IMR-90 (cell line): ENCODE results near the gene CD82. TPM values are rescaled to one million over a fixed set of nuclear protein-coding genes. Genes with fewer than 3 reads are reported as not detected.

Source experiments
- ATAC-seq: fragments of 200-7000 bp; cut with Tn5 transposase; 2 replicates; pipeline ENCODE4 v1.9.1; 2020; ENCODE audit warnings: low read depth, mild to moderate bottlenecking, moderate library complexity
- BruUV-seq: library from RNA; stranded (reverse); fragments of 400-500 nt; replicated peaks from 2 replicates; lab custom pipeline; 2021; lab: Mats Ljungman, UMichigan
- CTCF ChIA-PET: fragments of 300-600 bp; formaldehyde crosslinking; extraction: SDS; loops from one replicate; lab custom pipeline; 2021; ENCODE audit warnings: antibody characterized with exemption; lab: Yijun Ruan, JAX
- POLR2A ChIA-PET: fragments of 300-600 bp; sonication (Branson Sonifier 250); formaldehyde crosslinking; loops from one replicate; lab custom pipeline; 2022; ENCODE audit warnings: antibody characterized with exemption; ENCODE audit not compliant: unreplicated experiment; lab: Charles Lee
- DNase-seq: peaks from one replicate; pipeline ENCODE4 v3.0.0; 2013
- H2AFZ ChIP-seq: replicated peaks from 2 replicates; pipeline ENCODE3; 2013; ENCODE audit warnings: low read length, mild to moderate bottlenecking; ENCODE audit not compliant: poor library complexity
- H2AK5ac ChIP-seq: 2 replicates; pipeline ENCODE4 v1.6.1; 2013; ENCODE audit warnings: low read depth, low read length, inconsistent platforms
- H2AK9ac ChIP-seq: replicated peaks from 2 replicates; pipeline ENCODE3; 2013; ENCODE audit warnings: mild to moderate bottlenecking, low read depth, low read length, moderate library complexity; ENCODE audit not compliant: poor library complexity
- H2BK120ac ChIP-seq: 2 replicates; pipeline ENCODE4 v1.6.1; 2013; ENCODE audit warnings: low read depth, low read length, inconsistent platforms
- H2BK15ac ChIP-seq: 3 replicates; pipeline ENCODE4 v1.6.1; 2013; ENCODE audit warnings: low read depth, low read length, inconsistent platforms
- H2BK20ac ChIP-seq: 2 replicates; pipeline ENCODE4 v1.6.1; 2013; ENCODE audit warnings: low read depth, mild to moderate bottlenecking, inconsistent platforms, low read length, moderate library complexity
- H2BK5ac ChIP-seq: 2 replicates; pipeline ENCODE4 v1.6.1; 2013; ENCODE audit warnings: mild to moderate bottlenecking, low read depth, low read length, inconsistent platforms; ENCODE audit not compliant: poor library complexity, severe bottlenecking
- H3K14ac ChIP-seq: replicated peaks from 2 replicates; pipeline ENCODE4 v1.6.1; 2013; ENCODE audit warnings: low read depth, low read length, inconsistent platforms
- H3K18ac ChIP-seq: 2 replicates; pipeline ENCODE4 v1.6.1; 2013; ENCODE audit warnings: low read depth, low read length, control low read depth
- H3K23ac ChIP-seq: 2 replicates; pipeline ENCODE4 v1.6.1; 2013; ENCODE audit warnings: low read depth, low read length, inconsistent platforms
- H3K27ac ChIP-seq: 2 replicates; pipeline ENCODE4 v1.5.1; 2013; ENCODE audit warnings: mild to moderate bottlenecking, control low read depth, low read length; ENCODE audit not compliant: insufficient read depth
- H3K27me3 ChIP-seq: 2 replicates; pipeline ENCODE4 v1.6.1; 2013; ENCODE audit warnings: low read length; ENCODE audit not compliant: control insufficient read depth, insufficient read depth
- H3K36me3 ChIP-seq: 2 replicates; pipeline ENCODE4 v1.6.1; 2013; ENCODE audit warnings: low read length, mixed read lengths; ENCODE audit not compliant: control insufficient read depth, insufficient read depth
- H3K4ac ChIP-seq: 2 replicates; pipeline ENCODE4 v1.6.1; 2013; ENCODE audit warnings: low read depth, low read length, inconsistent platforms
- H3K4me1 ChIP-seq: 2 replicates; pipeline ENCODE4 v1.6.1; 2013; ENCODE audit warnings: low read length, mixed read lengths; ENCODE audit not compliant: control insufficient read depth, insufficient read depth
- H3K4me2 ChIP-seq: 2 replicates; pipeline ENCODE4 v1.6.1; 2013; ENCODE audit warnings: low read depth, mild to moderate bottlenecking, control low read depth, low read length, moderate library complexity
- H3K4me3 ChIP-seq: 2 replicates; pipeline ENCODE4 v1.5.1; 2013; ENCODE audit warnings: low read depth, mild to moderate bottlenecking, control low read depth, low read length, moderate library complexity; ENCODE audit not compliant: insufficient read depth
- H3K56ac ChIP-seq: 2 replicates; pipeline ENCODE4 v1.6.1; 2013; ENCODE audit warnings: low read length, inconsistent platforms; ENCODE audit not compliant: insufficient read depth; ENCODE audit errors: extremely low read depth
- H3K79me1 ChIP-seq, 2 experiments: 2 replicates each; pipeline ENCODE4 v1.6.1; 2013; ENCODE audit warnings: low read length in 2 of 2, inconsistent platforms in 1 of 2, low read depth in 1 of 2
- H3K9ac ChIP-seq: 2 replicates; pipeline ENCODE4 v1.6.1; 2013; ENCODE audit warnings: low read depth, low read length, control low read depth
- H3K9me1 ChIP-seq: 2 replicates; pipeline ENCODE4 v1.6.1; 2013; ENCODE audit warnings: low read length, inconsistent platforms; ENCODE audit not compliant: insufficient read depth
- H3K9me3 ChIP-seq: 2 replicates; pipeline ENCODE4 v1.6.1; 2013; ENCODE audit warnings: low read length; ENCODE audit not compliant: control insufficient read depth, insufficient read depth
- H4K20me1 ChIP-seq: 2 replicates; pipeline ENCODE4 v1.6.1; 2013; ENCODE audit warnings: low read length, inconsistent platforms; ENCODE audit not compliant: insufficient read depth
- H4K5ac ChIP-seq: 2 replicates; pipeline ENCODE4 v1.6.1; 2013; ENCODE audit warnings: mild to moderate bottlenecking, low read depth, low read length, control low read depth
- H4K8ac ChIP-seq, 2 experiments: 2 replicates each; pipeline ENCODE4 v1.6.1; 2013; ENCODE audit warnings: low read depth in 2 of 2, low read length in 2 of 2, control low read depth in 1 of 2, inconsistent platforms in 1 of 2
- H4K91ac ChIP-seq: 2 replicates; pipeline ENCODE4 v1.6.1; 2013; ENCODE audit warnings: low read depth, low read length, inconsistent platforms; ENCODE audit not compliant: insufficient read depth
- BHLHE40 ChIP-seq: fragments of 150-350 bp; IDR thresholded peaks from 2 replicates; pipeline ENCODE4 v1.6.1; 2016; ENCODE audit warnings: mild to moderate bottlenecking, low read depth, low read length
- CEBPB ChIP-seq: IDR thresholded peaks from 2 replicates; pipeline ENCODE4 v1.6.1; 2012; ENCODE audit warnings: low read depth, low read length, improper control_type of control experiment
- CTCF ChIP-seq: conservative IDR thresholded peaks from 2 replicates; pipeline ENCODE4 v1.5.1; 2012; ENCODE audit warnings: mild to moderate bottlenecking, low read depth, low read length, improper control_type of control experiment
- ELK1 ChIP-seq: fragments of 150-350 bp; IDR thresholded peaks from 2 replicates; pipeline ENCODE4 v1.6.1; 2016; ENCODE audit warnings: low read depth, mild to moderate bottlenecking, low read length, moderate library complexity, borderline replicate concordance
- MXI1 ChIP-seq: IDR thresholded peaks from 2 replicates; pipeline ENCODE4 v1.6.1; 2012; ENCODE audit warnings: low read depth, mild to moderate bottlenecking, low read length, moderate library complexity, borderline replicate concordance
- NFE2L2 ChIP-seq: fragments of 150-350 bp; IDR thresholded peaks from 2 replicates; pipeline ENCODE4 v1.6.1; 2016; ENCODE audit warnings: low read depth, mild to moderate bottlenecking, low read length
- RCOR1 ChIP-seq: IDR thresholded peaks from 2 replicates; pipeline ENCODE4 v1.6.1; 2012; ENCODE audit warnings: mild to moderate bottlenecking, low read length, improper control_type of control experiment; ENCODE audit not compliant: insufficient replicate concordance
- RFX5 ChIP-seq: IDR thresholded peaks from 2 replicates; pipeline ENCODE4 v1.8.0; 2012; ENCODE audit warnings: low read depth, mild to moderate bottlenecking, low read length, moderate library complexity
- USF2 ChIP-seq: fragments of 150-350 bp; IDR thresholded peaks from 2 replicates; pipeline ENCODE4 v1.6.1; 2017; ENCODE audit warnings: mild to moderate bottlenecking, antibody characterized with exemption, low read length, low read depth
- WGBS, 2 experiments: methylation state at CpG; one replicate each; pipeline versions ENCODE4 v1.1.5 to v1.1.7; 2013; ENCODE audit warnings: missing lambda C conversion rate in 2 of 2; ENCODE audit not compliant: insufficient read length in 1 of 2; ENCODE audit errors: extremely low coverage in 2 of 2; 5-methylcytosine and 5-hydroxymethylcytosine counted together
- dilution Hi-C: fragments of 300-500 bp; cut with HindIII; formaldehyde crosslinking; loops from one replicate; pipeline ENCODE4 v1.14.3; 2018; ENCODE audit warnings: low sequenced_read_pairs; ENCODE audit not compliant: unreplicated experiment
- in situ Hi-C: fragments of 300-500 bp; cut with MboI; formaldehyde crosslinking; loops from 3 replicates; pipeline ENCODE4 v1.14.3; 2019; ENCODE audit warnings: low sequenced_read_pairs, inconsistent platforms, mixed read lengths
- intact Hi-C: fragments of 100-400 bp; cut with micrococcal nuclease; formaldehyde crosslinking; loops from 2 replicates; pipeline ENCODE4 v1.10.0; 2022
- polyA plus RNA-seq, 3 experiments: library from polyadenylated mRNA; depleted of rRNA; stranded (reverse); fragments of >200 nt; gene quantifications; 2 replicates each; pipeline ENCODE4 v1.2.3, GENCODE V29; 2012; ENCODE audit warnings: low replicate concordance in 1 of 3
- total RNA-seq: library from RNA; depleted of rRNA; stranded (reverse); fragments of >200 nt; gene quantifications from 2 replicates; pipeline ENCODE4 v1.2.3, GENCODE V29; 2012

The CD82 gene
- total and polyA plus RNA-seq, 2 of the 4 experiments (the other 2 are of a cell fraction): 32.8 to 49.4 TPM

GRCh38 chr11:44571871-44572270 is 6.4 kb downstream of the CD82 start:
- no peak overlapping the region for H2AFZ ChIP-seq
- in situ Hi-C loops (loop anchor here (25.0 kb wide), 1 partner anchor 1240 kb away; the partner anchor contains the start of gene SLC35C1), dilution Hi-C loops (no loop called here), intact Hi-C loops (no loop called here)
- DNase-seq (no peak), ATAC-seq (no peak)
- H3K18ac ChIP-seq: no peak overlapping the region
- H3K4me3 ChIP-seq: no peak overlapping the region
- H3K36me3 ChIP-seq: no peaks in the 10 kb centered on the region
- CTCF ChIA-PET: interaction anchor here (0.8 to 1.6 kb wide), 4 partner anchors 15 to 339 kb away, joined by 3 to 6 read pairs (median 4); no protein-coding TSS in a partner anchor
- H2BK120ac ChIP-seq: peak overlapping the region; percentile 0; the same call in 1 of the 2 replicates
- 0 out of 2 replicates have a peak overlapping the region, but pooled peaks have one; percentile 0 for H3K4ac ChIP-seq
- H3K9me1 ChIP-seq: peaks cover 45% of the 10 kb centered on the region
- H3K79me1 ChIP-seq: peaks cover 50 to 84% of the 10 kb centered on the region in 2 experiments
- no peaks in the 10 kb centered on the region for H4K20me1 ChIP-seq
- no peak overlapping the region for H3K4me2 ChIP-seq
- H2BK15ac ChIP-seq: no peak overlapping the region
- H2BK20ac ChIP-seq: no peak overlapping the region
- H2AK5ac ChIP-seq: 0 out of 2 replicates have a peak overlapping the region, but pooled peaks have one; percentile 5
- H4K91ac ChIP-seq: no peak overlapping the region
- H2AK9ac ChIP-seq: no peak overlapping the region
- no peaks in the 10 kb centered on the region for H3K27me3 ChIP-seq
- H2BK5ac ChIP-seq: no peak overlapping the region
- H3K27ac ChIP-seq: no peak overlapping the region
- no peak overlapping the region for H4K5ac ChIP-seq
- no peak overlapping the region for H3K14ac ChIP-seq
- H3K56ac ChIP-seq: no peak overlapping the region
- POLR2A ChIA-PET: no interaction called here
- no CpG with 5 or more reads among the region's 2 CpGs for WGBS, 2 experiments
- no peaks in the 10 kb centered on the region for H3K9me3 ChIP-seq
- H3K23ac ChIP-seq: no peak overlapping the region
- peaks cover 56% of the 10 kb centered on the region for H3K4me1 ChIP-seq
- no TSS peak for BruUV-seq
- TF ChIP-seq ELK1: no peak
- TF ChIP-seq MXI1: no peak
- no peak for TF ChIP-seq RCOR1
- no peak for TF ChIP-seq BHLHE40
- TF ChIP-seq RFX5: no peak
- TF ChIP-seq CTCF: no peak
- no peak for TF ChIP-seq NFE2L2
- TF ChIP-seq USF2: no peak
- no peak for TF ChIP-seq CEBPB
- H4K8ac ChIP-seq: no peak overlapping the region
- H3K9ac ChIP-seq: no peak overlapping the region
